22Rv1 (cell line): ENCODE measurements around the gene FERMT1.
"Not testable (repeated sequence)": the region's sequence is repeated elsewhere in the genome, so short reads cannot be mapped to it uniquely, and the experiment has no call there.

ENCODE experiments used
- CTCF ChIP-seq: fragments of 450-650 bp; IDR thresholded peaks from 2 replicates; pipeline ENCODE4 v1.5.1; 2017; ENCODE audit warnings: mild to moderate bottlenecking
- ZFX ChIP-seq: fragments of 450-650 bp; IDR thresholded peaks from 2 replicates; pipeline ENCODE4 v1.6.1; 2017; ENCODE audit warnings: antibody characterized with exemption, borderline replicate concordance

- not testable (repeated sequence) for TF ChIP-seq CTCF, ZFX
These were observed 68.2 kb downstream of the FERMT1 start for GRCh38 chr20:6054689-6055051.
